NK-92 (cell line): ENCODE data around the gene CFAP97.

Experiments used
- DNase-seq: peaks from one replicate; lab custom pipeline; 2025; ENCODE audit not compliant: unreplicated experiment; lab: John Stamatoyannopoulos, UW

Gene CFAP97

DNA sequence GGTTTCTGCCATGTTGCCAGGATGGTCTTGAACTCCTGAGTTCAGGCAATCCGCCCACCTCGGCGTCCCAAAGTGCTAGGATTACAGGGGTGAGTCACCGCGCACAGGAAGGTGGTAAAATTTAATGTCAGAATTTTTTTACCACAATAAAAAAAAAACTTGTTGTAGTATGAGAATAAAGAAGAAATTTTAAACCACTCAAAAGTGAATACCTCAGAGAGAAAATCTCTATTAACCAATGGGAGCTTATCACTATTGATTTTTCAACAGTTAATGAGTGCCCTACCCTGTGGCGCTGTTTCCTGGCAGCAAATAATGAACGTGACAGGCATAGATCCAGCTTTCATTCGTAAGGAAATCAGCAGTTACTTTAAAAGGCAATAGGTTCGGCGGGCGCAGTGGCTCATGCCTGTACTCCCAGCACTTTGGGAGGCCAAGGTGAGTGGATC is 93.4 kb downstream of the CFAP97 start:
- DNase-seq = no peak

DNA sequence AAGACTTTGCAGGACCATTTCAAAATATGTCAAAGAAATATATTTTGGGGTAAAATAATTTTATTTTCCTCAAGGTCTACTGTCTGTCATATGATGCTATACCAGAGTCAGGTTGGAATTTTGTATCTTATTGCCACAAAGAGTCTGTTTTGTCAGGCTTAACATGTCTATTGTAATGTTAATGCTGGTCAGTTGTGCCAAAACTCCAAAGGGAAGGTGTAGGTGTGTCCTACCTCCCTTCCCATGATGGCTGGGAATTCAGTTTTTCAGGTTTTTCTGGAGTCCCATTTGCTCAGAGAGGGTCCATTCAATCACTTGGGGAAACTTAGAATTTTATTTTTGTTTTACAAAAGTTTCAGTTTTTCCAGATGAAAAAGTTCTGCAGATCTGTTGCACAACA is 94.1 kb downstream of the CFAP97 start:
- DNase-seq = no peak
